CD4-positive, alpha-beta T cell treated with Interleukin-17A for 1 hour (primary cell): ENCODE data around the gene CD79A.
A peak's percentile ranks its signal among the peaks of the same experiment; 100 is the strongest.
"Not testable (repeated sequence)": the region's sequence is repeated elsewhere in the genome, so short reads cannot be mapped to it uniquely, and the experiment has no call there.

Source experiments
- DNase-seq: peaks from one replicate; pipeline ENCODE4 v3.0.0-alpha.2; 2020

Gene CD79A

GRCh38 chr19:41863209-41863931, 13.7 kb upstream of the CD79A start:
- DNase-seq: no peak

GRCh38 chr19:41864374-41864773, 12.7 kb upstream of the CD79A start:
- DNase-seq: no peak

GRCh38 chr19:41866284-41866683, 10.8 kb upstream of the CD79A start:
- DNase-seq: no peak

GRCh38 chr19:41868120-41868988, 8.7 kb upstream of the CD79A start:
- no peak for DNase-seq

- no peak for DNase-seq
Observed at GRCh38 chr19:41868989-41869300, 8.1 kb upstream of the CD79A start.

GRCh38 chr19:41869374-41869955, 7.6 kb upstream of the CD79A start:
- DNase-seq: no peak

GRCh38 chr19:41870401-41870873, 6.6 kb upstream of the CD79A start:
- DNase-seq: no peak

- peak; percentile 76 for DNase-seq
Observed at GRCh38 chr19:41871573-41872383, 5.3 kb upstream of the CD79A start.

GRCh38 chr19:41872384-41872774, 4.7 kb upstream of the CD79A start:
- no peak for DNase-seq

GRCh38 chr19:41872775-41873647, 4.1 kb upstream of the CD79A start:
- peak; percentile 74 for DNase-seq

- DNase-seq: not testable (repeated sequence)
Observed at GRCh38 chr19:41875973-41876372, 1.1 kb upstream of the CD79A start.

GRCh38 chr19:41877916-41878905, 1.1 kb downstream of the CD79A start:
- no peak for DNase-seq

GRCh38 chr19:41879080-41879479, 2.0 kb downstream of the CD79A start:
- no peak for DNase-seq

GRCh38 chr19:41879670-41880328, 2.7 kb downstream of the CD79A start:
- DNase-seq: no peak

- no peak for DNase-seq
Observed at GRCh38 chr19:41880329-41880708, 3.2 kb downstream of the CD79A start.

- peak; percentile 57 for DNase-seq
Observed at GRCh38 chr19:41882568-41883462, 5.7 kb downstream of the CD79A start, which contains the start of gene ARHGEF1. TSS of gene ARHGEF1 (plus strand) at chr19:41883184. CDS start at chr19:41888083, 4,899 bp downstream.

GRCh38 chr19:41883463-41883820, 6.4 kb downstream of the CD79A start:
- no peak for DNase-seq

GRCh38 chr19:41883821-41884733, 7.0 kb downstream of the CD79A start:
- DNase-seq: peak; percentile 92
